ENCODE measurements around the gene DHDH. TPM values are rescaled to one million over a fixed set of nuclear protein-coding genes. Genes with fewer than 3 reads are reported as not detected.
A peak's percentile ranks its signal among the peaks of the same experiment; 100 is the strongest.

DHDH gene
- total RNA-seq, 2 donors from 2014 or later: 0.44 to 2.3 TPM

- no peak overlapping the region for H3K27ac ChIP-seq (ENCODE audit: low read depth, low read length)
- no peak for TF ChIP-seq CTCF (conservative IDR thresholded peaks at IDR 0.05)
- WGBS, 2 experiments (ENCODE audit: insufficient coverage in 1 of 2, insufficient read length in 1 of 2): 91 to 97% methylated on average over 3 to 4 of the region's 4 CpGs
- no peak overlapping the region for H3K4me3 ChIP-seq (ENCODE audit: low read length)
- no peaks in the 10 kb centered on the region for H3K9me3 ChIP-seq (ENCODE audit: control insufficient read depth, low read length)
- Mint-ChIP-seq H3K27ac (no peak overlapping the region), H3K4me1 (peaks cover 14% of the 10 kb centered on the region), H3K36me3 (ENCODE audit: low read depth) (peaks cover 56% of the 10 kb centered on the region), H3K27me3 (ENCODE audit: insufficient read depth) (peaks cover 2% of the 10 kb centered on the region), H3K9me3 (no peaks in the 10 kb centered on the region), H3K4me3 (no peak overlapping the region)
- H3K27me3 ChIP-seq (ENCODE audit: control insufficient read depth, insufficient read depth, low read length, poor library complexity, severe bottlenecking): no peaks in the 10 kb centered on the region
- peaks cover 56% of the 10 kb centered on the region for H3K36me3 ChIP-seq (ENCODE audit: control insufficient read depth, insufficient read depth, low read length)
- no peak overlapping the region for H3K9ac ChIP-seq (ENCODE audit: extremely low read depth, low read length, poor library complexity, severe bottlenecking)
- peaks cover 12% of the 10 kb centered on the region for H3K4me1 ChIP-seq (ENCODE audit: control insufficient read depth, insufficient read depth, low read length)
- no peak for DNase-seq
Observed at GRCh38 chr19:48968179-48968661, 34.7 kb downstream of the DHDH start.

- H3K27ac Mint-ChIP-seq: no peak overlapping the region
- peaks cover 59% of the 10 kb centered on the region for H3K36me3 Mint-ChIP-seq (ENCODE audit: low read depth)
- H3K4me3 Mint-ChIP-seq: no peak overlapping the region
- Histone ChIP-seq H3K4me1 (ENCODE audit: control insufficient read depth, insufficient read depth, low read length) (peaks cover 7% of the 10 kb centered on the region), H3K36me3 (ENCODE audit: control insufficient read depth, insufficient read depth, low read length) (peaks cover 60% of the 10 kb centered on the region), H3K27me3 (ENCODE audit: control insufficient read depth, insufficient read depth, low read length, poor library complexity, severe bottlenecking) (no peaks in the 10 kb centered on the region), H3K9ac (ENCODE audit: extremely low read depth, low read length, poor library complexity, severe bottlenecking) (no peak overlapping the region), H3K4me3 (ENCODE audit: low read length) (no peak overlapping the region), H3K27ac (ENCODE audit: low read depth, low read length) (no peak overlapping the region), H3K9me3 (ENCODE audit: control insufficient read depth, low read length) (no peaks in the 10 kb centered on the region)
- H3K27me3 Mint-ChIP-seq (ENCODE audit: insufficient read depth): peaks cover 2% of the 10 kb centered on the region
- H3K9me3 Mint-ChIP-seq: no peaks in the 10 kb centered on the region
- H3K4me1 Mint-ChIP-seq: peaks cover 11% of the 10 kb centered on the region
- no peak for DNase-seq
- WGBS, 2 experiments (ENCODE audit: insufficient coverage in 1 of 2, insufficient read length in 1 of 2): 95 to 99% methylated on average over 14 to 15 of the region's 15 CpGs
- TF ChIP-seq CTCF (conservative IDR thresholded peaks at IDR 0.05): no peak
Observed at GRCh38 chr19:48968813-48969218, 35.3 kb downstream of the DHDH start.

GRCh38 chr19:48969276-48970138, 36.0 kb downstream of the DHDH start:
- Mint-ChIP-seq H3K4me3 (no peak overlapping the region), H3K9me3 (no peaks in the 10 kb centered on the region), H3K27ac (no peak overlapping the region), H3K4me1 (peaks cover 4% of the 10 kb centered on the region), H3K27me3 (ENCODE audit: insufficient read depth) (peaks cover 2% of the 10 kb centered on the region), H3K36me3 (ENCODE audit: low read depth) (peaks cover 66% of the 10 kb centered on the region)
- TF ChIP-seq CTCF (conservative IDR thresholded peaks at IDR 0.05): no peak
- peaks cover 67% of the 10 kb centered on the region for H3K36me3 ChIP-seq (ENCODE audit: control insufficient read depth, insufficient read depth, low read length)
- peak; percentile 63 for DNase-seq
- no peak overlapping the region for H3K27ac ChIP-seq (ENCODE audit: low read depth, low read length)
- H3K9me3 ChIP-seq (ENCODE audit: control insufficient read depth, low read length): no peaks in the 10 kb centered on the region
- WGBS, 2 experiments (ENCODE audit: insufficient coverage in 1 of 2, insufficient read length in 1 of 2): 96 to 98% methylated on average over 31 to 45 of the region's 45 CpGs
- H3K27me3 ChIP-seq (ENCODE audit: control insufficient read depth, insufficient read depth, low read length, poor library complexity, severe bottlenecking): no peaks in the 10 kb centered on the region
- H3K9ac ChIP-seq (ENCODE audit: extremely low read depth, low read length, poor library complexity, severe bottlenecking): no peak overlapping the region
- no peaks in the 10 kb centered on the region for H3K4me1 ChIP-seq (ENCODE audit: control insufficient read depth, insufficient read depth, low read length)
- H3K4me3 ChIP-seq (ENCODE audit: low read length): no peak overlapping the region

Data from endodermal cell (in vitro differentiated cells).